Measurements from ENCODE around the gene CCDC68. TPM values are rescaled to one million over a fixed set of nuclear protein-coding genes. Genes with fewer than 3 reads are reported as not detected.

CCDC68 gene
- total RNA-seq, 2 donors from 2014 or later = not detected

DNA sequence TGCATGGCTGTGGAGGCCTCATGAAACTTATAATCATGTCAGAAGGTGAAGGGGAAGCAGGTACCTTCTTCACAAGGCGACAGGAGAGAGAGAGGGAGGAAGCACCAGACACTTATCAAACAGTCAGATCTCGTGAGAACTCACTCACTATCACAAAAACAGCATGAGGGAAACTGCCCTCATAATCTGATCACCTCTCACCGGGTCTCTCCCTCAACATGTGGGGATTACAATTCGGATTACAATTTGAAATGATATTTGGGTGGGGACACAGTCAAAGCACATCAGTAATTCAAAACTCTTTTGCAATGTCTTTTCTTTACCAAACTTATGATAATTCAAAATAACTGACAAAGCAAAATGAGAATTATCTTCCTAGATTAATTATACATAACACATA lies 8.5 kb upstream of the CCDC68 start:
- DNase-seq (ENCODE audit: low spot score in 2 of 2) (no peak), ATAC-seq (no peak)
- H3K9me3 Mint-ChIP-seq = no peaks in the 10 kb centered on the region
- no peak overlapping the region for H3K27ac Mint-ChIP-seq
- H3K36me3 Mint-ChIP-seq = no peaks in the 10 kb centered on the region

DNA sequence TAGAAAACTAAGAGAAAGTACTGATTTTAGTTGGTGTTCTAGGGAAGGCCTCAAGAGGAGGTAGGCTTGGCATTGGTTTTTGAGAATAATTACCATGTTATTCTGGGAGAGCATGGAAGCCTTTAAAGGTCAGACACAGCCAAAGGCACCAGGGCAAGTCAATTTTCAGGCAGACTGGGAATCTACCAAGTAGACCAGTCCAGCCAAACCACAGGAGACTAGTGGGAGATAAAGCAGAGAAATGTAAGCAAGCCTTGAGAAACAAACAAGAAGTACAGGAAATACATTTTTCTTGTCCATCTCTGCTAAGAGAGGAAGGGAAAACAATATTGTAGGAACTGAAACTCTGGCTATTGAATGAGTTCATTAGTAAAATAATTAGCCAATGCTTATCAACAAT lies 5.5 kb upstream of the CCDC68 start:
- Mint-ChIP-seq H3K36me3 (peaks cover 5 to 9% of the 10 kb centered on the region in 2 donors), H3K27ac (peak overlapping the region in 1 of 2 donors; percentile 19), H3K9me3 (no peaks in the 10 kb centered on the region)
- no peak for ATAC-seq
- no peak for DNase-seq (ENCODE audit: low spot score in 2 of 2)

DNA sequence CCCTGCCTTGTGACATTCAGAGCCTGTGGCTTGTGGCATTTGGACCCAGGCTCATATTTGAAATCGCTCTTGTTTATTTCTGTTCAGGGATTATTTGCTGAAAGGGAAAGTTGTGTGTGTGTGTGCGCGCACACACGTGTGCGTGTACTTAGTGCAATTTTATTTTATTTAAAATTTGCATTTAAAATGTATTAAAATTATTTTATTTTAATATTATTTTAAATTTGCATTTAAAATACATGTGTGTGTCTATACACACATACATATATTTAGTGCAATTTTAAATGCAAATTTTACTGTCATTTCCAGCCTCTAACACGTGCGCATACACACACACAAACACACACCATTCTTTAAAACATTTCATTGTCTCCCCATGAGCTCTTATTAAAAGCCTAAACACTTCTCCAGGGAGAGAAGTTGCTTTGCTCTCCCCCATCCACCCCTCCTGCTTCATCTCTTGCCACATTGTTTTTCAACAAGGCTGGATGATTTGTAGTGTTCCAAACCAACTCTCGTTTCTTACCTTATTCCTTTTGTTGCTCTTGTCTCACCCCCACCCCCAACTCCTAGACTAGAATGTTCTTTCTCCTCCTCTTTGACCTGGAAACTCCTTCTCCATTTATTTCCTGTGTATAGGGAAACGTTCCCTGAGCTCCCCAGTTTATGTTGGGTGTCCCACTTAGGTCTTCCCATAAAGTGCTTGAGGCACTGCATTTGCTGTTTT lies 3.8 kb upstream of the CCDC68 start:
- ATAC-seq = no peak
- Mint-ChIP-seq H3K27ac (no peak overlapping the region), H3K9me3 (no peaks in the 10 kb centered on the region), H3K36me3 (peaks cover 5 to 9% of the 10 kb centered on the region in 2 donors)
- no peak for DNase-seq (ENCODE audit: low spot score in 2 of 2)

DNA sequence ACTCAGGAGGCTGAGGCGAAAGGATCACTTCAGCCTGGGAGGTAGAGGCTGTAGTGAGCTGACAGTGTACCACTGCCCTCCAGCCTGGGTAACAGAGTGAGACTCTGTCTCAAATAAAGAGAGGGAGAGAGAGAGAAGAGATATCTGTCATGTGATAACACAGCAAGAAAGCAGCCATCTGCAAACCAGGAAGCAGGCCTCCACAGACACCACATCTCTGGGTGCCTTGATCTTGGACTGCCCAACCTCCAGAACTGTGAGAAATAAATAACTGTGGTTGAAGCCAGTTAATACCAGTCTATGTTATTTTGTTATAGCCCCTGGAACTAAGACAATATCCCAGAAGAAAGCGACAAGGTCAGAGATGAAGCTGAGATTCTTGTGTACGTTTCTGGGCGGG lies 2.6 kb upstream of the CCDC68 start:
- no peak for DNase-seq (ENCODE audit: low spot score in 2 of 2)
- no peak overlapping the region for H3K27ac Mint-ChIP-seq
- no peaks in the 10 kb centered on the region for H3K9me3 Mint-ChIP-seq
- H3K36me3 Mint-ChIP-seq = peaks cover 5 to 9% of the 10 kb centered on the region in 2 donors
- ATAC-seq = no peak

DNA sequence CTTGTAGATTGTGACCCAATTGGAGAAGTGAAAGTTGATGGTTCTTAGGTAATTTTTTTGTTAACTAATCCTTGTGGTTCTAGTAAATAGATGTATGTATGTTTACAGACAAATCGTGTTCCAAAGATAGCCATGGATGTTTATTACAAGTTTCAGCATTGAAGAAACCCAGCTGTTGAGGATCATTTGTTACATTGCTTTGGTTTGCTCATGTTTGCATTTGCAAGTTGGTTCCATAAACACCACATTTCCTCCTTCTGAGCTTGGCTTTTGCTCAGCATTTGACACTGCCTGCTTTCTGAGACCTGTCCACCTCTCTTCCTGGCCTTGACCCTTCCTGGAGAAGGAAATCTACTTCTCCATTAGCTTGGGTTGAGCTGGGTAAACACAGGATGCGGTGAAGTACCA lies 1.8 kb upstream of the CCDC68 start:
- Mint-ChIP-seq H3K36me3 (peaks cover 5 to 9% of the 10 kb centered on the region in 2 donors), H3K27ac (no peak overlapping the region), H3K9me3 (no peaks in the 10 kb centered on the region)
- no peak for DNase-seq (ENCODE audit: low spot score in 2 of 2)
- no peak for ATAC-seq

DNA sequence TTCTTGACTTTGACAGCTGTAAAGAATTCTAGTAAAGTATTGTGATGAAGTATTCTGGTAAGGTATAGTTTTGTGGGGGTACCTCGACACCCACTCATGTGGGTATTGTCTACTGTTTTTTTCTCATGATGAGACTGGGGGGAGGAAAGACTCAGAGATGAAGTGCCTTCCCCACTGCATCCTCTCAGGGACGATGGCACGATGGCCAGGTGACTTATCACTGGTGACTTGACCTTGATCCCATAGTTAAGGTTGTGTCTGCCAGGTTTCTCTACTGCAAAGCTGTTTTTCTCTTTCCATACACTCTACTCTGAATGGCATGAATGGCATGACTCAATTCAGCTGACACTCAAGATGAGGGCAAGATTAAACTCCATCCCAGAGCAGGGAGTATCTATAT lies 936 bp upstream of the CCDC68 start:
- Mint-ChIP-seq H3K27ac (no peak overlapping the region), H3K9me3 (no peaks in the 10 kb centered on the region), H3K36me3 (peaks cover 5 to 9% of the 10 kb centered on the region in 2 donors)
- no peak for DNase-seq (ENCODE audit: low spot score in 2 of 2)
- no peak for ATAC-seq

DNA sequence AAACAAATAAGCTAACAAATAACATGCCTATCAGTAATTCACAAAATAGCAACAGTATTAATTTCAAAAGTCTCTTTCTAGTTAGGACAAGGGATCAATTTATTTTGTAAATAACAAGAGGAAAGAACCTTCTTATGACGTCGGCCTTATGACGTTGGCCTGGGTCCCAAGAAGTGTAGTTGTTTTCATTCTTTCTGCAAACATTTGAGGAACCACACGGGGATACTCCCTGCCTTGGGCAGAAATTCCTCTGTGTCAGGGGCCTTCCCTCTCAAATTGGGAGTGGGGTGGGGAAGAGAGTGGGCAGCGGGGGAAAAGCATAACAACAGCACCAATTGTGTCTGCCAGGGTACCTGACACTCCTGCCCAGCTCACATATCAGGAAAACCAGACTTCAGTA lies 1.3 kb downstream of the CCDC68 start:
- H3K36me3 Mint-ChIP-seq = peaks cover 5 to 9% of the 10 kb centered on the region in 2 donors
- H3K27ac Mint-ChIP-seq = no peak overlapping the region
- no peaks in the 10 kb centered on the region for H3K9me3 Mint-ChIP-seq
- no peak for DNase-seq (ENCODE audit: low spot score in 2 of 2)
- no peak for ATAC-seq

DNA sequence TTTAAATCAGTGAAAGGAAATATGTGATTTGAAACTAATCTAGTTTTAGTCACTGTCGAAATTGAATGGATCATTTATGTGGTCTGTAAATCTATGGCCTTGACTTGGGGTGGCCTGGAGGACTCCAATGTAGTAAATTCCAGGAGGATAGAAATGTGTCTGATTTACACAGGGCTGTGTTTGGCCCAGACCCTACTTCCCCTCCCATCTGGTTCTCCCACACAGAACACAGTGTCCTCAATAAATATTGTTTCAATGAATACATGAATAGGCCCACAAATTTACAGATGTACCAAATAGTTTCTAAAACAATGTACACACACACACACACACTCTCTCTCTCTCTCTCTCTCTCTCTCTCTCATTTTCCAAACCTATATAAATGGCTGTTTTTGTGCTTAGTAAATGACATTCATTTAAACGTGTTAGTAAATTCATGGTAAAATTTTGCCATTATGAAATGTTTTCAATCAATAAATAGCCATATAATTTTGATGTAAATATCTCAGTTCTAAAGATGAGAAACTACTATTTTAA lies 1.9 kb downstream of the CCDC68 start:
- DNase-seq (ENCODE audit: low spot score in 2 of 2) = no peak
- Mint-ChIP-seq H3K9me3 (no peaks in the 10 kb centered on the region), H3K27ac (no peak overlapping the region), H3K36me3 (peaks cover 5 to 9% of the 10 kb centered on the region in 2 donors)
- no peak for ATAC-seq

DNA sequence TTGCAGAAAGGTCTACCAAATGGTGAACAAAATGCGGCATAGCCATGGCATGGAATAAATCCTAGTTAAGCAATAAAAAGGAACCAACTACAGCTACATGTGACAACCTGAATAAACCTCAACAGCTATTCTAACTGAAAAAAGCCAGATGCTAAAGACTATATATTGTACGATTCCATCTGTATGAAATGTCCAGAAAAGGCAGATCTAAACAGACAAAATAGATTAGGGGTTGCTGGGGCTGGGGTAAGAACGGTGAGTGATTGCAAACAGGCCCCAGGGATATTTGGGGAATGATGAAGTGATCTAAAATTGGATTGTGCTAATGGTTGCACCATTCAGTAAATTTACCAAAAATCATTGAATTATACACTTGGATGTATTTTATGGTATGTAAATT lies 2.8 kb downstream of the CCDC68 start:
- no peak for ATAC-seq
- DNase-seq (ENCODE audit: low spot score in 2 of 2) = no peak

DNA sequence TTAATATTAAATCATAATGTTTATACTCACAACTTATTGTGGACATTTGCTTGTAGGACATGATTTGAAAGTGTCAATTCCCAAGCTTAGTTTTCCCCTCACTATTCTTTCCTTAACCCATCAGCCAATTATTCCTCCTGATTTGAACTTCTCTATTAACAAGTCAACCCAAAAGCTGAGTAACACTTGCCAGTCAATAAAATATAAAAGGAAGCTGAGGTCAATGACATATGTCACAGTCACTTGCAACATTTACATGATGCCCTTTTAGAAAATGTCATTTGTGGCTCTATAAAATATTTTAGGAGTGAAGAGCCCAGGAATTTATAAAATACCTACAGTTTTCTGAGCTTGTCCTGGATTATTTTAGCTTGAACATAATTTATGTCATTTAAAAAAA lies 7.2 kb downstream of the CCDC68 start:
- no peaks in the 10 kb centered on the region for H3K9me3 Mint-ChIP-seq
- no peaks in the 10 kb centered on the region for H3K36me3 Mint-ChIP-seq
- H3K27ac Mint-ChIP-seq = no peak overlapping the region
- DNase-seq (ENCODE audit: low spot score in 2 of 2) (no peak), ATAC-seq (no peak)

More for the DNA sequence above, 2.8 kb downstream of the CCDC68 start:
- peaks cover 5 to 6% of the 10 kb centered on the region in 2 donors for H3K36me3 Mint-ChIP-seq
- H3K9me3 Mint-ChIP-seq = no peaks in the 10 kb centered on the region
- no peak overlapping the region for H3K27ac Mint-ChIP-seq

DNA sequence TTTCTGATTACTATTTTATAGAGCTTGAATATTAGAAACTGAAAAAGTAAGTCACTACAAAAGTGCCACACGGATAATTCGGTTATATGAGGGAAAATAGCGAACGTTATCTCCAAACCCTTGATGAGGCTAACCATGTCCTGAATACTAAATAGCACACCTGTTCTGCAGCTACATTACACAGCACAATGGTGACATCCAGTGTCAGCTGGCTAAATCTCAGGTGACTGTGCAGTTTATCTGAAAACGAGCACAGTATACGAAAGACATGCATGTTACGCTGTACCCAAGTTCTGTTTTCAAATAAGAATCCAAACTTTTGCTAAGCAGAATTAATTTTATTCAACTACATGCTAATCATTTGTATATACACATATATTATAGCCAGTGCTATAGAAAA lies 9.0 kb downstream of the CCDC68 start:
- Mint-ChIP-seq H3K27ac (no peak overlapping the region), H3K9me3 (no peaks in the 10 kb centered on the region), H3K36me3 (no peaks in the 10 kb centered on the region)
- DNase-seq (ENCODE audit: low spot score in 2 of 2) (no peak), ATAC-seq (peak in 1 of 2 donors; percentile 61)

DNA sequence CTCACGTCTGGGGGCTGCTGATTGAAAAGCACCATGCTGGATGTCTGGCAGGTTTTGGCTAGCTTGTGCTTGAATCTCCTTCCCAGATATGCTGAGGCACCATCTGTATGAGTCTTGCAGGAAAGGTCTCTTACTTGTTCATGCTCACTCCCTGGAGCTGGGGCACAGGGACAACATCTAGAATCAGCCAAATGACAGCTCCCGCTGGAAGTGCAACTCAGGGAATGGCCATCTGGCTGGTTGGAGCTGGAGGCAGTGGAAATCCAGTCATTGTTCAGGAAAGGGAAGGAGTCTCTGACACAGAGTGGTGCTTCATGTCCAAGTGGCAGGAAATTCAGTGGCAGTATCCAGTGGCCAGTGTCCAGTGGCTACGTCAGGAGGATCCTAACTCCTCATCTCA lies 9.7 kb downstream of the CCDC68 start:
- Mint-ChIP-seq H3K36me3 (no peaks in the 10 kb centered on the region), H3K27ac (no peak overlapping the region), H3K9me3 (no peaks in the 10 kb centered on the region)
- DNase-seq (ENCODE audit: low spot score in 2 of 2) = no peak
- ATAC-seq = no peak

DNA sequence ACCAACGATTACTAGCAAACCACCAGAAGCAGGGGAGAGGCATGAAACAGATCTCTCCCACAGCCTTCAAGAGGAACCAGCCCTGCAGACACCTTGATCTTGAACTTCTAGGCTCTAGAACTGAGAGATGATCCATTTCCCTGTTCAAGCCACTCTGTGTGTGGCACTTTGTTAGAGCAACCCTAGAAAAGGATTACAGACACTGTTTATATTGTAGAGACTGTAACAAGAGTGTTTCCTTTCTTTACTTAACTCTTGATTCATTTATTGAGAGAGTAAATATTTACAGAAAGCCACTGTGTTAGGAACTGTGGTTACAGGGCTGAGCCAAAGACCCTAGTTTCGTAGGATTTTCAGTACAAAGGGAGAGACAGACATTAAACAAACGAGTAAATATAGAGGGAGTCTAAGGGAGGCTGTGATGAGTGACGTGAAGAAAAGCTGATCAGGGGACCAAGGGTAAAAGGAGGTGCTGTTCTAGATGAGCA lies 10.9 kb downstream of the CCDC68 start:
- Mint-ChIP-seq H3K36me3 (no peaks in the 10 kb centered on the region), H3K27ac (no peak overlapping the region), H3K9me3 (no peaks in the 10 kb centered on the region)
- ATAC-seq (no peak), DNase-seq (ENCODE audit: low spot score in 2 of 2) (no peak)

DNA sequence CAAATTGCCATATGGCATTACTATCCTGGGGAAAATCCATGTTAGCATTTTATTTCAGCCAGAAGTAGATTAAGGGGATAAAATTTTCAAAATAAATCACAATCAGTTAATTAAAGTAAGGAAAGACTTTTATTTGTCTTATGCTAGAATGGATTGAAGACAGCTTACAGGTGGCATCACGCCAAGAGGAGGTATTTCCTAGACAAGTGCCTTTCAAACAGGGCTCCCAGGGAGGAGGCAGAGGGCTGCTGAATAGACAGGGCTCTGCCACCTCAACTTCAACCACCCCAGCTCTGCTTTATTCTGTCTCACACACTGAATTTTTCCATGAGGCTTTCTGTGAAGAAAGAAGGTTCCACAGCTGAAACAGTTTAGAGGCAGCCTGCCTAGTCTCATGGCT lies 12.2 kb downstream of the CCDC68 start:
- ATAC-seq (no peak), DNase-seq (ENCODE audit: low spot score in 2 of 2) (no peak)
- Mint-ChIP-seq H3K9me3 (no peaks in the 10 kb centered on the region), H3K36me3 (no peaks in the 10 kb centered on the region), H3K27ac (no peak overlapping the region)

DNA sequence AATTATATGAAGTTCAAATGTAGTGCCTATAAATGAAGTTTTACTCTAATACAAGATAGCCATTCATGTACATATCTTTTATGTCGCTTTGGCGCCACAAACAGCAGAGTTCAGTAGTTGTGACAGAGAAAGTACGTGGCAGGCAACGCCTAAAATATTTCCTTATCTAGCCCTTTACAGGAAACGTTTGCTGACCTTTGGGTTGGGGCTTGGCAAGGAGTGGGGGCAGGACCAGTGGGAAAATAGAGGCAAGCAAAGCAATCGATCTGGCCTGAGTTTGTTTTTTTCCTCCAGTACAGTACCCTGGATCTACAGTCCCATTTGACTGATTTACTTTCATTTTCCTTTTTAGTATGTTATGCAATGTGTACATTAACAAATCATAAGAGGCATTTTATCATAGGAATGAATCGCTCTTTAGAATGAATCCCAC lies 13.1 kb downstream of the CCDC68 start:
- H3K27ac Mint-ChIP-seq = peak overlapping the region; percentile 45 to 78
- peak; percentile 88 for ATAC-seq
- DNase-seq (ENCODE audit: low spot score in 2 of 2) = no peak
- no peaks in the 10 kb centered on the region for H3K36me3 Mint-ChIP-seq
- no peaks in the 10 kb centered on the region for H3K9me3 Mint-ChIP-seq

DNA sequence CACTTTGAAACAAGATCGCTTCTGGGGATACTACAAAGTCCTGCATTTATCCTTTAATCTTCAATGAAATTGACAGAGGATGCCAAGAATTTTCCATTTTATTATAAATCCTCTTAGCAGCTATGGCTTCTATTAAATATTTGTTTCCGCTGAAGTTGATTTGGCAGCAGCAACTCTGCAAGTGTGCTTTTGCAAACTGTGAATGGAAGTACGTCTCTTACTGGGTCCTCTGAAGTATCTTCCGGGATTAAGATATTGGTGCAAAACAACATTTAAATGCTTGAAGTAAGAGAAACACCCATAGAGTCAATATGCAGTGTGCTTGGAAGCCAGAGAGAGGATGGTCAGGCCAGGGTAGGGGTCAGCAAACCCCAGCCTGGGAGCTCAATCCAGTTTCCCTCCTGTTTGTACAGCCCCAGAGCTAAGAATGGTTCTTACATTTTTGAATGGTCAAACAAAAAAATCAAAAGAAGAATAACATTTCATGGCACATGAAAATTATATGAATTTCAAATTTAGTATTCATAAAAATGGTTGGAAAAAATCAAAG lies 13.6 kb downstream of the CCDC68 start:
- DNase-seq (ENCODE audit: low spot score in 2 of 2) = no peak
- H3K9me3 Mint-ChIP-seq = no peaks in the 10 kb centered on the region
- ATAC-seq = no peak
- H3K27ac Mint-ChIP-seq = peak overlapping the region; percentile 45 to 78
- no peaks in the 10 kb centered on the region for H3K36me3 Mint-ChIP-seq

DNA sequence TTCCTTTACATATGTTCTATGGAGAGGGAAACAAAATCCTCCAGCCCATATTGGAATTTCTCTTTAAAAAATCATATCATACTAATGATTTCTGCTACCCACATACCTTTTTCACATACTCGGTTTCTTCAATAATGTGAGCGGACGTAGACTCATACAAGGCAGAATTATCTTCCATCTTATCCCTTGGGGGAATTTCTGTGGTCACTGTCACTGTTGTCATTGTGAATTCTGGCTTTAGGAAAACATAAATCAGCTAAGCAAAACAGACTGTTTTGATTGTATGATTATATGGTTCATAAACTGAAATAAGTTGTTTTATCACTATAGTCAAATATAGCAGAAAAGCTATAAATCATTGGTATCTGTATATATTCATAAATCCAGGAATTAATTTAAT lies 16.7 kb downstream of the CCDC68 start:
- Mint-ChIP-seq H3K9me3 (no peaks in the 10 kb centered on the region), H3K36me3 (no peaks in the 10 kb centered on the region), H3K27ac (no peak overlapping the region)
- ATAC-seq = no peak
- DNase-seq (ENCODE audit: low spot score in 2 of 2) = no peak

DNA sequence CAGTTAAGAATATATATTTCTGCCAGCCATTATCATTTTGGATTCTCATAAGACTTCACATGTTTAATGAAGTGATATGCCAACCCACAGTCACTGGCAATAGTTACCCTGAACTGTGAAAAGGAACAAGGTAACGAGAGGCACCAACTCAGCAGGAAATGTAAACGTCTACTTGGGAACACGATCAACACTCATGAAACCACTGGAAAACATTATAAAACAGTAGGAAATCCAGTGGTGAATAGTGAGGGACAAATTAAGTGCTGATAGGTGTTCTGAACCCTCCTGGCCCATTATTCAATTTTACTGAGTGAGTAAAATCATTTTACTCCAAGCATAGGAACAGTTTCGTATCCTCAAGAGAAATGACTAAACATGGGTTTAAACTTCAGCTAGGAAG lies 17.1 kb downstream of the CCDC68 start:
- Mint-ChIP-seq H3K27ac (no peak overlapping the region), H3K9me3 (no peaks in the 10 kb centered on the region)

More for the DNA sequence above, 17.1 kb downstream of the CCDC68 start:
- H3K36me3 Mint-ChIP-seq = no peaks in the 10 kb centered on the region
- no peak for ATAC-seq
- no peak for DNase-seq (ENCODE audit: low spot score in 2 of 2)

Data from activated naive CD4-positive, alpha-beta T cell treated with anti-CD3 and anti-CD28 coated beads, Interleukin-2, amount 50 U/mL, for 72 hours (primary cell).